A673 (cell line): ENCODE results near the gene CMTM6. TPM values are rescaled to one million over a fixed set of nuclear protein-coding genes. Genes with fewer than 3 reads are reported as not detected.

Experiments used
- BruUV-seq: library from RNA; stranded (reverse); fragments of 400-500 nt; replicated peaks from 2 replicates; lab custom pipeline; 2021; lab: Mats Ljungman, UMichigan
- CTCF ChIA-PET: fragments of 300-600 bp; sonication (Branson Sonifier 250); formaldehyde crosslinking; loops from one replicate; lab custom pipeline; 2022; ENCODE audit warnings: antibody characterized with exemption; lab: Charles Lee
- POLR2A ChIA-PET: fragments of 300-600 bp; sonication (Branson Sonifier 250); formaldehyde crosslinking; loops from one replicate; lab custom pipeline; 2022; ENCODE audit warnings: antibody characterized with exemption; ENCODE audit not compliant: low non-redundant PET; lab: Charles Lee
- DNase-seq: peaks from one replicate; pipeline ENCODE4 v3.0.0-alpha.2; 2015; ENCODE audit warnings: low spot score
- H3K27ac ChIP-seq: fragments of 200-600 bp; sonication (generic); 2 replicates; pipeline ENCODE4 v1.5.1; 2016; ENCODE audit warnings: mixed run types, low read depth, mild to moderate bottlenecking, mixed read lengths, antibody characterized with exemption, low read length; ENCODE audit not compliant: poor library complexity, severe bottlenecking
- H3K27me3 ChIP-seq: fragments of 200-600 bp; sonication (generic); replicated peaks from 2 replicates; pipeline ENCODE4 v1.6.1; 2017; ENCODE audit warnings: mixed run types, low read depth, mild to moderate bottlenecking, mixed read lengths, antibody characterized with exemption, low read length; ENCODE audit not compliant: insufficient read depth, poor library complexity
- H3K36me3 ChIP-seq: fragments of 200-600 bp; sonication (generic); 2 replicates; pipeline ENCODE4 v1.6.1; 2016; ENCODE audit warnings: mixed run types, mild to moderate bottlenecking, mixed read lengths, antibody characterized with exemption, low read length; ENCODE audit not compliant: insufficient read depth, poor library complexity, severe bottlenecking
- H3K4me1 ChIP-seq: fragments of 200-600 bp; sonication (generic); 2 replicates; pipeline ENCODE4 v1.6.1; 2017; ENCODE audit warnings: mixed run types, mild to moderate bottlenecking, mixed read lengths, antibody characterized with exemption, low read length; ENCODE audit not compliant: insufficient read depth, poor library complexity, severe bottlenecking
- H3K4me3 ChIP-seq: fragments of 200-600 bp; sonication (generic); 2 replicates; pipeline ENCODE4 v1.5.1; 2016; ENCODE audit warnings: low read depth, mixed run types, mild to moderate bottlenecking, mixed read lengths, low read length; ENCODE audit not compliant: poor library complexity, severe bottlenecking
- H3K9me3 ChIP-seq: fragments of 200-600 bp; sonication (generic); 2 replicates; pipeline ENCODE4 v1.6.1; 2016; ENCODE audit warnings: mixed run types, low read depth, mild to moderate bottlenecking, mixed read lengths, antibody characterized with exemption, low read length; ENCODE audit not compliant: poor library complexity, severe bottlenecking
- EZH2 ChIP-seq: fragments of 200-600 bp; sonication (generic); IDR thresholded peaks from 2 replicates; pipeline ENCODE4 v1.6.1; 2017; ENCODE audit warnings: borderline replicate concordance, low read depth, mild to moderate bottlenecking, mixed read lengths, antibody characterized with exemption, low read length; ENCODE audit not compliant: poor library complexity, severe bottlenecking
- intact Hi-C: fragments of 100-400 bp; cut with micrococcal nuclease; formaldehyde crosslinking; loops from one replicate; pipeline ENCODE4 v1.10.0; 2022; ENCODE audit not compliant: unreplicated experiment
- microRNA-seq: library from miRNA; unstranded; fragments of <30 nt; microRNA quantifications from one replicate; pipeline ENCODE4 v1.2.0, GENCODE V29; 2021
- total RNA-seq: library from RNA; stranded (reverse); gene quantifications from 2 replicates; pipeline ENCODE4 v1.2.3, GENCODE V29; 2021
- TF ChIP-seq, protein P1 (sequence below): fragments of 300-800, 200-600 bp; sonication (generic); conservative IDR thresholded peaks from 2 replicates; pipeline ENCODE4 v1.5.1; 2017; ENCODE audit warnings: low read depth, mild to moderate bottlenecking, antibody characterized with exemption, low read length, moderate library complexity, mixed read lengths

CMTM6 gene
- total RNA-seq, 1 experiment from 2014 or later, result 32.3 TPM

DNA sequence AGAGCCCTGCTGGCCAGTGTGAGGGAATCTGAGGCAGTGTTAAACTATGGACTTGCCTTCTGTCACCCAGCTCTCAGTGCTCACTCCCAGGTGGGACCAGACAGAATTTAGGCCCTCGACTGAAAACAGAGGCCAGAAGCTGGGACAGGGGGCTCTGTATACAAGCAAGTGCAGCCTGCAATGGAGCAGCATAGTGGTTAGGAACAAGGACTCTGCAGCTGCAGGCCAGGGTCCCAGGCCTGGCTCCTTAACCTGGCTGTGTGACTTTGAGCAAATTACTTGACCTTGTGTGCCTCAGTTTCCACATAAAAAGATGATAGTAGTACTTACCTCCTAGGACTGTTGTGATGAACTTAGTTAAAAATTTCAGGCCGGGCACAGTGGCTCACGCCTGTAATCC lies 71.2 kb downstream of the CMTM6 start:
- CTCF ChIA-PET, result no interaction called here
- H3K36me3 ChIP-seq, result no peaks in the 10 kb centered on the region
- H3K27ac ChIP-seq, result no peak overlapping the region
- TF ChIP-seq, protein P1, sequence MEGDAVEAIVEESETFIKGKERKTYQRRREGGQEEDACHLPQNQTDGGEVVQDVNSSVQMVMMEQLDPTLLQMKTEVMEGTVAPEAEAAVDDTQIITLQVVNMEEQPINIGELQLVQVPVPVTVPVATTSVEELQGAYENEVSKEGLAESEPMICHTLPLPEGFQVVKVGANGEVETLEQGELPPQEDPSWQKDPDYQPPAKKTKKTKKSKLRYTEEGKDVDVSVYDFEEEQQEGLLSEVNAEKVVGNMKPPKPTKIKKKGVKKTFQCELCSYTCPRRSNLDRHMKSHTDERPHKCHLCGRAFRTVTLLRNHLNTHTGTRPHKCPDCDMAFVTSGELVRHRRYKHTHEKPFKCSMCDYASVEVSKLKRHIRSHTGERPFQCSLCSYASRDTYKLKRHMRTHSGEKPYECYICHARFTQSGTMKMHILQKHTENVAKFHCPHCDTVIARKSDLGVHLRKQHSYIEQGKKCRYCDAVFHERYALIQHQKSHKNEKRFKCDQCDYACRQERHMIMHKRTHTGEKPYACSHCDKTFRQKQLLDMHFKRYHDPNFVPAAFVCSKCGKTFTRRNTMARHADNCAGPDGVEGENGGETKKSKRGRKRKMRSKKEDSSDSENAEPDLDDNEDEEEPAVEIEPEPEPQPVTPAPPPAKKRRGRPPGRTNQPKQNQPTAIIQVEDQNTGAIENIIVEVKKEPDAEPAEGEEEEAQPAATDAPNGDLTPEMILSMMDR, result no peak
- no peak for TF ChIP-seq EZH2
- no peaks in the 10 kb centered on the region for H3K4me1 ChIP-seq
- DNase-seq, result no peak
- no peaks in the 10 kb centered on the region for H3K9me3 ChIP-seq
- POLR2A ChIA-PET, result no interaction called here
- peaks cover 21% of the 10 kb centered on the region for H3K27me3 ChIP-seq
- BruUV-seq, result no TSS peak
- no peak overlapping the region for H3K4me3 ChIP-seq
- intact Hi-C loops, result no loop called here

Small RNAs within 50 kb of the gene (microRNA-seq; reads per million reads assigned to microRNA genes)
- gene MIR548AY, result not detected

Other genes starting within 250 kb of the CMTM6 start
- gene CMTM7, start 111.0 kb downstream of the CMTM6 start, total RNA-seq, result 0.79 TPM in 1 of 2 replicates, not detected in the other
- gene DYNC1LI1, start 68.0 kb upstream of the CMTM6 start, total RNA-seq, result 66.5 and 73.1 TPM in 2 replicates
- 47.8 and 56.4 TPM in 2 replicates for gene CNOT10, start 182.3 kb upstream of the CMTM6 start, total RNA-seq